Neural progenitor cell (in vitro differentiated cells): Measurements from ENCODE around the gene SETD3. TPM values are rescaled to one million over a fixed set of nuclear protein-coding genes. Genes with fewer than 3 reads are reported as not detected.

Source experiments
- DNase-seq: peaks from one replicate; pipeline ENCODE4 v3.0.0-alpha.2; 2016; ENCODE audit warnings: low spot score
- H2AFZ ChIP-seq: fragments of 200-600 bp; sonication (generic); replicated peaks from 2 replicates; pipeline ENCODE4 v1.6.1; 2016; ENCODE audit warnings: antibody characterized with exemption
- H3F3A ChIP-seq: fragments of 200-600 bp; sonication (generic); 2 replicates; pipeline ENCODE4 v1.6.1; 2016; ENCODE audit warnings: antibody characterized with exemption, low read depth
- H3K27ac ChIP-seq: fragments of 200-600 bp; sonication (generic); 2 replicates; pipeline ENCODE4 v1.5.1; 2016; ENCODE audit warnings: mild to moderate bottlenecking
- H3K27me3 ChIP-seq: fragments of 200-600 bp; sonication (generic); 2 replicates; pipeline ENCODE4 v1.6.1; 2016; ENCODE audit warnings: mild to moderate bottlenecking, moderate library complexity
- H3K36me3 ChIP-seq: fragments of 200-600 bp; sonication (generic); 2 replicates; pipeline ENCODE4 v1.5.1; 2016
- H3K4me1 ChIP-seq: fragments of 200-600 bp; sonication (generic); 2 replicates; pipeline ENCODE4 v1.6.1; 2016; ENCODE audit warnings: mixed run types
- H3K4me2 ChIP-seq: fragments of 200-600 bp; sonication (generic); 2 replicates; pipeline ENCODE4 v1.6.1; 2016
- H3K4me3 ChIP-seq: fragments of 200-600 bp; sonication (generic); 2 replicates; pipeline ENCODE4 v1.5.1; 2016
- H3K79me2 ChIP-seq: fragments of 200-600 bp; sonication (generic); 2 replicates; pipeline ENCODE4 v1.6.1; 2016; ENCODE audit warnings: low read depth
- H3K9ac ChIP-seq: fragments of 200-600 bp; sonication (generic); 2 replicates; pipeline ENCODE4 v1.6.1; 2016
- H3K9me3 ChIP-seq: fragments of 200-600 bp; sonication (generic); 2 replicates; pipeline ENCODE4 v1.5.1; 2016; ENCODE audit warnings: low read depth
- H4K20me1 ChIP-seq: fragments of 200-600 bp; sonication (generic); 2 replicates; pipeline ENCODE4 v1.6.1; 2016; ENCODE audit warnings: low read depth
- H3K27ac Mint-ChIP-seq: 3 replicates; pipeline ENCODE4 v1.8.0; 2021; ENCODE audit warnings: mixed read lengths
- H3K27me3 Mint-ChIP-seq: 2 replicates; pipeline ENCODE4 v1.8.0; 2022; ENCODE audit warnings: low read depth, mild to moderate bottlenecking, inconsistent platforms, moderate library complexity, mixed read lengths; ENCODE audit not compliant: insufficient read depth
- H3K36me3 Mint-ChIP-seq: 3 replicates; pipeline ENCODE4 v1.8.0; 2021; ENCODE audit warnings: mixed read lengths
- H3K4me1 Mint-ChIP-seq: 3 replicates; pipeline ENCODE4 v1.8.0; 2021; ENCODE audit warnings: mixed read lengths
- H3K4me3 Mint-ChIP-seq: 3 replicates; pipeline ENCODE4 v1.8.0; 2021; ENCODE audit warnings: mild to moderate bottlenecking, moderate library complexity, mixed read lengths
- H3K9me3 Mint-ChIP-seq: 3 replicates; pipeline ENCODE4 v1.8.0; 2020; ENCODE audit warnings: mixed read lengths
- CTCF ChIP-seq: fragments of 200-600 bp; sonication (generic); IDR thresholded peaks from 2 replicates; pipeline ENCODE4 v1.5.1; 2017; ENCODE audit warnings: antibody characterized with exemption, mild to moderate bottlenecking
- EZH2 ChIP-seq: fragments of 200-600 bp; sonication (generic); IDR thresholded peaks from 2 replicates; pipeline ENCODE4 v1.6.1; 2017; ENCODE audit warnings: antibody characterized with exemption, mild to moderate bottlenecking, moderate library complexity
- EZH2phosphoT487 ChIP-seq: fragments of 200-600 bp; sonication (generic); IDR thresholded peaks from 2 replicates; pipeline ENCODE4 v1.6.1; 2017; ENCODE audit warnings: antibody characterized with exemption
- total RNA-seq: library from RNA; depleted of rRNA; stranded (reverse); fragments of >200 nt; gene quantifications from 2 replicates; pipeline ENCODE4 v1.2.3, GENCODE V29; 2015; ENCODE audit warnings: low replicate concordance

SETD3 gene
- total RNA-seq, 1 donor from 2014 or later = 68.0 TPM

- Histone ChIP-seq H3K4me1 (no peaks in the 10 kb centered on the region), H3K27ac (no peak overlapping the region), H3F3A (no peaks in the 10 kb centered on the region), H2AFZ (no peak overlapping the region), H3K4me3 (no peak overlapping the region), H3K79me2 (no peaks in the 10 kb centered on the region), H3K9me3 (no peaks in the 10 kb centered on the region), H3K9ac (no peak overlapping the region), H3K36me3 (no peaks in the 10 kb centered on the region), H3K27me3 (no peaks in the 10 kb centered on the region), H4K20me1 (no peaks in the 10 kb centered on the region), H3K4me2 (no peak overlapping the region)
- Mint-ChIP-seq H3K36me3 (no peaks in the 10 kb centered on the region), H3K27me3 (peaks cover 5% of the 10 kb centered on the region), H3K4me1 (peaks cover 5% of the 10 kb centered on the region), H3K9me3 (no peaks in the 10 kb centered on the region), H3K4me3 (no peak overlapping the region), H3K27ac (no peak overlapping the region)
- DNase-seq = no peak
- TF ChIP-seq EZH2phosphoT487 = no peak
- TF ChIP-seq EZH2 = no peak
- no peak for TF ChIP-seq CTCF
These were observed 102.7 kb downstream of the SETD3 start for GRCh38 chr14:99377951-99378350.

- H3F3A ChIP-seq = no peaks in the 10 kb centered on the region
- H2AFZ ChIP-seq = no peak overlapping the region
- H3K9me3 ChIP-seq = peaks cover 3% of the 10 kb centered on the region
- H3K27ac Mint-ChIP-seq = no peak overlapping the region
- no peak overlapping the region for H3K4me2 ChIP-seq
- H3K9ac ChIP-seq = no peak overlapping the region
- no peak for TF ChIP-seq EZH2phosphoT487
- TF ChIP-seq CTCF = no peak
- TF ChIP-seq EZH2 = no peak
- no peaks in the 10 kb centered on the region for H3K36me3 ChIP-seq
- no peaks in the 10 kb centered on the region for H4K20me1 ChIP-seq
- H3K4me3 ChIP-seq = no peak overlapping the region
- no peak for DNase-seq
- H3K4me3 Mint-ChIP-seq = no peak overlapping the region
- no peaks in the 10 kb centered on the region for H3K4me1 ChIP-seq
- H3K9me3 Mint-ChIP-seq = no peaks in the 10 kb centered on the region
- H3K4me1 Mint-ChIP-seq = no peaks in the 10 kb centered on the region
- no peaks in the 10 kb centered on the region for H3K79me2 ChIP-seq
- no peak overlapping the region for H3K27ac ChIP-seq
- H3K27me3 ChIP-seq = no peaks in the 10 kb centered on the region
- peaks cover 3% of the 10 kb centered on the region for H3K27me3 Mint-ChIP-seq
- no peaks in the 10 kb centered on the region for H3K36me3 Mint-ChIP-seq
These were observed 105.7 kb downstream of the SETD3 start for GRCh38 chr14:99374964-99375363.

GRCh38 chr14:99363616-99364290 is 116.9 kb downstream of the SETD3 start:
- Mint-ChIP-seq H3K4me3 (no peak overlapping the region), H3K9me3 (peaks cover 2% of the 10 kb centered on the region), H3K4me1 (peaks cover 16% of the 10 kb centered on the region), H3K27me3 (peaks cover 8% of the 10 kb centered on the region), H3K27ac (no peak overlapping the region), H3K36me3 (no peaks in the 10 kb centered on the region)
- H3K36me3 ChIP-seq = no peaks in the 10 kb centered on the region
- no peak overlapping the region for H3K27ac ChIP-seq
- no peaks in the 10 kb centered on the region for H4K20me1 ChIP-seq
- H3K9ac ChIP-seq = no peak overlapping the region
- H3K79me2 ChIP-seq = no peaks in the 10 kb centered on the region
- H3K4me1 ChIP-seq = peaks cover 4% of the 10 kb centered on the region
- H3K4me2 ChIP-seq = no peak overlapping the region
- H2AFZ ChIP-seq = peak overlapping the region; percentile 73
- DNase-seq = peak; percentile 54
- H3F3A ChIP-seq = no peaks in the 10 kb centered on the region
- TF ChIP-seq EZH2 (no peak), CTCF (no peak), EZH2phosphoT487 (no peak)
- H3K9me3 ChIP-seq = no peaks in the 10 kb centered on the region
- no peaks in the 10 kb centered on the region for H3K27me3 ChIP-seq
- H3K4me3 ChIP-seq = no peak overlapping the region
